Panc1 (cell line): ENCODE data around the gene KRT33A.

ENCODE experiments used
- POLR2AphosphoS5 ChIP-seq: IDR thresholded peaks from 2 replicates; pipeline ENCODE4 v1.6.1; 2012; ENCODE audit warnings: mild to moderate bottlenecking, low read depth, low read length, moderate library complexity
- SIN3A ChIP-seq: IDR thresholded peaks from 2 replicates; pipeline ENCODE4 v1.6.1; 2012; ENCODE audit warnings: low read depth, mild to moderate bottlenecking, low read length, moderate library complexity, borderline replicate concordance; ENCODE audit not compliant: insufficient read depth
- TF ChIP-seq, protein P1 (sequence below): fragments of 450-650 bp; IDR thresholded peaks from 2 replicates; pipeline ENCODE4 v1.5.1; 2017; ENCODE audit warnings: mild to moderate bottlenecking

DNA sequence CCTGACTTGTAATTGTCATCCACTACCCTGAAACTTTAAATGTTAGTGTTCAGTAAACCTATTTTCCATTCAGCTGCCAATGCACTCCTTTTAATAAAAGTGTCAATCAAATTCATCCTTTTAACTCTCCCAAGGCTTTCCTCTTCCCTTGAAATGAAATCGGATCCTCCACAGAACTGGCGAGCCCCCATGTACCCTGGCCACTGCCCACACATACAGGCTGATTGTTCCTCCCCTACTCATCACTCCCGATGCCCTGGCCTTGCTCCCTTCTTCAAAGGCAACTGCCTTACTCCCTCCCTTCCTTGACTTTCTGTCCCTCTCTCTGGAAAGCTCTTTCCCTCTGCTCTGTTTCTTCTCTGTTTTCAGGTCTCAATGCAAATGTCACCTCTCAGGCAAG is 7.6 kb downstream of the KRT33A start:
- TF ChIP-seq, protein P1, sequence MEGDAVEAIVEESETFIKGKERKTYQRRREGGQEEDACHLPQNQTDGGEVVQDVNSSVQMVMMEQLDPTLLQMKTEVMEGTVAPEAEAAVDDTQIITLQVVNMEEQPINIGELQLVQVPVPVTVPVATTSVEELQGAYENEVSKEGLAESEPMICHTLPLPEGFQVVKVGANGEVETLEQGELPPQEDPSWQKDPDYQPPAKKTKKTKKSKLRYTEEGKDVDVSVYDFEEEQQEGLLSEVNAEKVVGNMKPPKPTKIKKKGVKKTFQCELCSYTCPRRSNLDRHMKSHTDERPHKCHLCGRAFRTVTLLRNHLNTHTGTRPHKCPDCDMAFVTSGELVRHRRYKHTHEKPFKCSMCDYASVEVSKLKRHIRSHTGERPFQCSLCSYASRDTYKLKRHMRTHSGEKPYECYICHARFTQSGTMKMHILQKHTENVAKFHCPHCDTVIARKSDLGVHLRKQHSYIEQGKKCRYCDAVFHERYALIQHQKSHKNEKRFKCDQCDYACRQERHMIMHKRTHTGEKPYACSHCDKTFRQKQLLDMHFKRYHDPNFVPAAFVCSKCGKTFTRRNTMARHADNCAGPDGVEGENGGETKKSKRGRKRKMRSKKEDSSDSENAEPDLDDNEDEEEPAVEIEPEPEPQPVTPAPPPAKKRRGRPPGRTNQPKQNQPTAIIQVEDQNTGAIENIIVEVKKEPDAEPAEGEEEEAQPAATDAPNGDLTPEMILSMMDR, result no peak
- TF ChIP-seq SIN3A (no peak), POLR2AphosphoS5 (no peak)
